ENCODE data around the gene CDC42SE1.

The CDC42SE1 gene

GRCh38 chr1:151001602-151002001, 57.8 kb downstream of the CDC42SE1 start:
- peaks cover 46 to 49% of the 10 kb centered on the region in 2 donors for H3K36me3 ChIP-seq (ENCODE audit: control insufficient read depth in 2 of 2, insufficient read depth in 2 of 2, low read length in 2 of 2)

More at GRCh38 chr1:151001602-151002001, 57.8 kb downstream of the CDC42SE1 start:
- Histone ChIP-seq H3K27ac (ENCODE audit: low read depth in 2 of 2, low read length in 2 of 2) (no peak overlapping the region), H3K27me3 (ENCODE audit: control insufficient read depth in 2 of 2, insufficient read depth in 2 of 2, low read length in 2 of 2) (no peaks in the 10 kb centered on the region), H3K4me3 (ENCODE audit: low read length in 2 of 2) (no peak overlapping the region), H3K4me1 (ENCODE audit: control insufficient read depth in 2 of 2, insufficient read depth in 2 of 2, low read length in 2 of 2) (peaks cover 18 to 21% of the 10 kb centered on the region in 2 donors), H3K9ac (ENCODE audit: low read depth in 1 of 2, low read length in 2 of 2) (no peak overlapping the region), H3K9me3 (ENCODE audit: control insufficient read depth in 2 of 2, low read length in 2 of 2) (no peaks in the 10 kb centered on the region)
